ENCODE results near the gene FHOD3. TPM values are rescaled to one million over a fixed set of nuclear protein-coding genes. Genes with fewer than 3 reads are reported as not detected.

The FHOD3 gene
- total RNA-seq, 1 donor from 2014 or later = 5.6 TPM

DNA sequence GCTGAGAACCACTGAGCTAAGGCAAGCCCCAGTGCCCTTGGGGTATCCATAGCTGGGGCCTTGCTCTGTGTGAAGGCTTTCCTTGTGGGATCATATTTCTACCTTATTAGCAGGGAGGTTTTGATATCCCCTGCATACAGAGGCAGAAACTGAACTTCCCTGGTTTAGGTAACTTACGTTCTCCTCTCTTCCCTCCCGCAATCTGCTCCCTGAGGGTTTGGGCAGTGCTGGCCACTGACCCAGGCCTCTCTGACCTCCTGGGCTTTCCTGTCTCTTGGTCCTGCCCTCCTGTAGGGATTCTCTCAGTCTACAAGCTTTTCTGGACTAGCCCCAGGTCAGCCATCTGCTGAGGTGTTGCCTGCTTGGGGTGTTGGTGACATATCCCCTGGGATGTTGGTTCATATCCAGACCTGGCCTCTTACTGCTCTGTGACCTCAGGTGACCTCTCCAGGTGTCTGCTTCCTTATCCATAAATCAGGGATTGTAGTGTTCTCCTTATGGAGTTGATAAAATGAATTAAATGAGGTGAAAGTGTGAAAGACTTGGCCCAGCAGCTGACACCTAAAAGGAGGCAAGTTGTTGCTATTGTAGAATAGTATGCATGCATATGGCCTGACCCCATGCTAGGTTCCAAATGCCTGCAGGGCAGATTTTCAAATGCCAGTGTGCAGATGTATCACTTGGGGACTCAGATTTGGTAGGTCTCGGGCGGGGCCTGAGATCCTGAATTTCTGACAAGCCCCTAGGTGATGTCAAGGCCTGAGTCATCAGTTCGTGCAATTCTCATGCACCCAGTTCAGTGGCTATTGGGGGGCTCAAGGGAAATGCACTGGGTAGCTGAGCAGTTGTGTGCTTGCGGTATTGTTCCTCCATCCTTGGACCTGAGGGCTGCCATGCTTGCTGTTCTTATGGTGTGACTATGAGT, 106.6 kb downstream of the FHOD3 start:
- no peak for DNase-seq (ENCODE audit: extremely low read depth, low read depth, low spot score)

DNA sequence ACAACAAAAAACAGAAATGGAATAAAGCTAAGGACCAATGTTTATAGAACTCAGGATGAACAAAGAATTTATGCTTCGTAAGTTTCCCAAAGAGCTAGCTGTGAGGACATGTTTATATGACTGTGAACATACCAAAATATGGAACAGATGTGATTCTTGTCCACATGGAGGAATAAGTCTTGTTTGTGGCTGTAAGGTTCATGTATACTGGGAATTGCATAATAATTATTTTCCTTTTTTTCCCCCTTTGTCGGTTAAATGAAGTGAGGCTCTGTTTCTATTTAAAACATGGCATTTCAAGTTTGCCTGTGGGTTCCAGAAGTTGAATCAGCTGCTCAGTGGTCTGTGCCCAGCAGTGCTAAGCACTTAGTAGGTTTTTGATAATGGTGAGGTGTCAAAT, 108.1 kb downstream of the FHOD3 start:
- DNase-seq (ENCODE audit: extremely low read depth, low read depth, low spot score) = no peak

- DNase-seq (ENCODE audit: extremely low read depth, low read depth, low spot score) = no peak
Observed at GRCh38 chr18:36406805-36407204, 109.3 kb downstream of the FHOD3 start.

GRCh38 chr18:36408606-36409005, 111.1 kb downstream of the FHOD3 start:
- no peak for DNase-seq (ENCODE audit: extremely low read depth, low read depth, low spot score)

- DNase-seq (ENCODE audit: extremely low read depth, low read depth, low spot score) = no peak
Observed at GRCh38 chr18:36409779-36410178, 112.3 kb downstream of the FHOD3 start.

GRCh38 chr18:36410346-36410745, 112.8 kb downstream of the FHOD3 start:
- no peak for DNase-seq (ENCODE audit: extremely low read depth, low read depth, low spot score)

GRCh38 chr18:36411745-36412168, 114.2 kb downstream of the FHOD3 start:
- DNase-seq (ENCODE audit: extremely low read depth, low read depth, low spot score) = no peak

GRCh38 chr18:36412778-36413177, 115.3 kb downstream of the FHOD3 start:
- no peak for DNase-seq (ENCODE audit: extremely low read depth, low read depth, low spot score)

DNA sequence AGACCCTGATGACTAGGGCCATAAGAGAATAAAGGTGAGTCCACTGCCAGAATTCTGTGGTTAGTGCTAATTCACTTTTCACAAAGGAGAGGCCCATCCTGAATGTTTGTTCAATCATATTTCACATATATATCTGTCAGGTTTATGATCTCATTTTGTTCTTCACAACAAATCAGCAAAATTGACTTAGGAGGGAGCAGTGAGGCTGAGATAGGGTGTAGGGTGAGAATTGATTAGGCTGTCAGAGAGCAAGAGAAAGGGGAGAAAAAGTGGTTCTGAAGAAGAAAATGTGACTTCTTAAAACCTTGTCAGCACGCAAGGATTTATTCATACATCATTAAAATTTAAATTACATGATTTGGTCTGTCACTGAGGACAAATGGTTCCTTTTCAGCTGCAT, 117.7 kb downstream of the FHOD3 start:
- DNase-seq (ENCODE audit: extremely low read depth, low read depth, low spot score) = no peak

DNA sequence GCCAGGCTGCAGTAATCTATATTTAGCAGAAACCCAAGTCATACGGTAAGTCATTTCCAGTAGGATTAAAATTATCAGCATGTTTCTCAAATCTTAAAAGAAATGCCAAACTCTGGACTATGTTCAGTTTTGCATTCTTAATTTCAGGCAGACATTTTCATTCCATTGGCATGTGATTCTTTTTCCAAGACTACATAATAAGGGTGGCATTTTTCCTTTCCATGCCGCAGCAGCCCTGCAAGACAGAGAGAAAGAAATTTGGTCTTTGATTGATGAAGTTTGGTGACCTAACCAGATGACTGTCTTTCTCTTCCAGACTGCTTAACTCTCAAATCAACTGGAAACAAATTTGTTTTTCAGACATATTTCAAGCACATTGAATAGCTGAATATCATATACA, 118.1 kb downstream of the FHOD3 start:
- no peak for DNase-seq (ENCODE audit: extremely low read depth, low read depth, low spot score)

GRCh38 chr18:36419188-36419899, 121.8 kb downstream of the FHOD3 start:
- no peak for DNase-seq (ENCODE audit: extremely low read depth, low read depth, low spot score)

- no peak for DNase-seq (ENCODE audit: extremely low read depth, low read depth, low spot score)
Observed at GRCh38 chr18:36419900-36420531, 122.5 kb downstream of the FHOD3 start.

GRCh38 chr18:36420826-36421225, 123.3 kb downstream of the FHOD3 start:
- no peak for DNase-seq (ENCODE audit: extremely low read depth, low read depth, low spot score)

- no peak for DNase-seq (ENCODE audit: extremely low read depth, low read depth, low spot score)
Observed at GRCh38 chr18:36424741-36425142, 127.2 kb downstream of the FHOD3 start.

DNA sequence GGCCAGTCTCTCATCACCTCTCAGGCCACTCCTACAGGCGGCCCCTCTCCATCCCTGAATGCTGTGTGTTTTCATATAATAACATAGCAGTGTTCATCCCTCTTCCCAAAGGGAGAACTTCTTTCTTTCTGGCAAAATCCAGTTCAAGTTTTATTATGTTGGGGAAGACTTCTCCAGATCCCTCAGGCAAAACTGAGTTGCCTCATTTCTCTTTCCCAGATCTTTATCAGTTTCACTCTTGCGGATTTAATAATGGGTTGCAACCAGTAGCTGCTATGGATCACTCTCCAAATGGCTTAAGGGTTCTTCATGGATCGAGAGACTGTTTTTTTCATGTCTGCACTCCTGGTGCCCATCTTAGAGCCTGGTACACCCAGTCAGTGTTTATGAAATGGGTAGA, 129.9 kb downstream of the FHOD3 start:
- DNase-seq (ENCODE audit: extremely low read depth, low read depth, low spot score) = no peak

GRCh38 chr18:36427831-36428230, 130.3 kb downstream of the FHOD3 start:
- no peak for DNase-seq (ENCODE audit: extremely low read depth, low read depth, low spot score)

DNA sequence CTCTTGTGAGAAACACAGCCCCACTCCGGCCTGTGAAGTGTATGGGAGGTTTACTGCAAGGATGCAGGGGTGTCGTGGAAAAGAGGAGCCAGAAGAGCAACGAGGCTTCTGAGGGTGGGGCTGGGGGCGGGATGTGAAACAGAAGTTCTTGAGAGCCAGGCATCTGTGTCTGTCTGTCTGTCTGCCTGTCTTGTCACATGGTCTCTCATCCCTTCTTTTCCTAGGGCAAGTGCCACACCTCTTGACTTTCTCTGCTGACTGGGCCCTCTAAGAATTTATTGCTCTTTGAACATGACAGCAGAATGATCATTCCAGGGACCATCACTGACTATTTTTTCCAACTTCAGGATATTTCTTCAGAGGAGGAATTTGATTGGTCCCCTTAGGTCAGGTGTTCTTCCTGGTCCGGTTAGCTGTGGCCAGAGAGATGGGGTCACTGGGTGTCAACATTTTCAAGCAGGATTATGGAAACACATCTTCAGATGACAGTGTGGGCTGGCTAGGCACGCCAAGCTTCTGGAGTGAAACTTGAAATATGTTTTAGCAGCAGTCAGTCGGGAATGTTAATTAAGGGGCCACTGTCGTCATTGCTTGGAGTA, 131.0 kb downstream of the FHOD3 start:
- DNase-seq (ENCODE audit: extremely low read depth, low read depth, low spot score) = no peak

DNA sequence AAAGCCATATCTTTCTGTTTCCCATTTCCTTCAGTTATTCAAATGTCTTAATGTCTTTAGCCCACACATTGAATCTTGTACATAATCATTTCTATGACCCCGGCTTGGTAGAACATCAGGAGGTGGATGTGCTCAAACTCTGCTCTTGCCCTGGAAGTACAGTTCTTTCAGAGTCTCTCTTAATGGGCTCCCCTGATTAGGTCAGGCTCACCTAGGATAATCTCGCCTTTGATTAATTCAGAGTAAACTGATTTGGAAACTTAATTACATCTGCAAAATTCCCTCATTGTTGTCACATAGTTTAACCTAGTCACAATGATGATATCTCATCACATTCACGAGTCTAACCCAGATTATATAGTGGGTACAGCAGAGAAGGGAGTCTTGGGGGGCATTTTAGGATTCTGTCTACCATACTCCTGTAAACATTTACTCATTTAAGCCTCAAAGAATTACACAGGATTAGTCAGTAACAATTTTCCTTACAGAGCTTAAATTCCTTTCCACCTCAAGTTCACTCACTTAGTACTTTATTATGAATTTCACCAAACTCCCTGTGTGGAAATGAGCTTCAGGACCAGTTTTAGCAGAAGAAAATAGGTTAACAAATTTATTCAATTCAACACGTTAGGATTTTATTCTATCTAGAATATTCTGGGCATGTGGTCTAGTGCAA, 135.5 kb downstream of the FHOD3 start:
- no peak for DNase-seq (ENCODE audit: extremely low read depth, low read depth, low spot score)

GRCh38 chr18:36436387-36436786, 138.9 kb downstream of the FHOD3 start:
- no peak for DNase-seq (ENCODE audit: extremely low read depth, low read depth, low spot score)

- no peak for DNase-seq (ENCODE audit: extremely low read depth, low read depth, low spot score)
Observed at GRCh38 chr18:36440614-36441013, 143.1 kb downstream of the FHOD3 start.
